ENCODE measurements around the gene MAPK8.

- no peak for TF ChIP-seq POLR2A (IDR thresholded peaks at IDR 0.05; ENCODE audit: extremely low read depth, insufficient read length)
- TF ChIP-seq MAX (IDR thresholded peaks at IDR 0.05; ENCODE audit: low read depth, low read length): peak; percentile 90
Observed at GRCh38 chr10:48289501-48290238, 16.8 kb upstream of the MAPK8 start.
